Measurements from ENCODE around the gene CSPG4.

The CSPG4 gene

DNA sequence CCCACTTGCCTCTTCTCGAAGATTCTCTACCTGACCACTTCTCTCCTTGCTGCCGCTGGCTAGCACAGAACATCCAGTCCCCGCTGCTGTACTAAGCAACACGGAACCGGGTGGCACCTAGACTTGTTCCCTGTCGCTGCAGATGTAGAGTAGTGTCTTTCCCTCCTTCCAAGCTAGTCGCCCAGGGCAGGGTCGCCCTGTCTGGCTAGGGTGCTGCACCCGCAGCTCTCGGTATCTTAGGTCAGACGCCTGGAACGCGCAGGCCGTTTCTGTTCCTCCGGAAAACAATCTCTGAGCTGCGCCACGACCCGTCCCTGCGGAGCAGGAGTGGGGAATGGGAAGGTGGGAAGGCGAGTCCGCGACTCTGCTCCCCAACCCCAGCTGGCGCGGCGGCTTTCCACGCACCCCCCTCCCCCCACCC lies 65.7 kb downstream of the CSPG4 start:
- no peak for DNase-seq (ENCODE audit: low read depth, low spot score)
- TF ChIP-seq FOXP2 (optimal IDR thresholded peaks at IDR 0.05; ENCODE audit: control extremely low read depth, extremely low read length, insufficient read depth) (no peak), POLR2AphosphoS5 (IDR thresholded peaks at IDR 0.05; ENCODE audit: borderline replicate concordance, low read depth, low read length) (no peak), EZH2 (IDR thresholded peaks at IDR 0.05) (no peak)
- peak overlapping the region; percentile 75 for H3K9ac ChIP-seq (ENCODE audit: insufficient read length)
- no peaks in the 10 kb centered on the region for H3K9me3 ChIP-seq (ENCODE audit: low read depth, low read length)
- H3K27ac ChIP-seq = no peak overlapping the region
- H3K4me3 ChIP-seq = peak overlapping the region; percentile 91
- H3K36me3 ChIP-seq (ENCODE audit: insufficient read depth, low read length) = no peaks in the 10 kb centered on the region

DNA sequence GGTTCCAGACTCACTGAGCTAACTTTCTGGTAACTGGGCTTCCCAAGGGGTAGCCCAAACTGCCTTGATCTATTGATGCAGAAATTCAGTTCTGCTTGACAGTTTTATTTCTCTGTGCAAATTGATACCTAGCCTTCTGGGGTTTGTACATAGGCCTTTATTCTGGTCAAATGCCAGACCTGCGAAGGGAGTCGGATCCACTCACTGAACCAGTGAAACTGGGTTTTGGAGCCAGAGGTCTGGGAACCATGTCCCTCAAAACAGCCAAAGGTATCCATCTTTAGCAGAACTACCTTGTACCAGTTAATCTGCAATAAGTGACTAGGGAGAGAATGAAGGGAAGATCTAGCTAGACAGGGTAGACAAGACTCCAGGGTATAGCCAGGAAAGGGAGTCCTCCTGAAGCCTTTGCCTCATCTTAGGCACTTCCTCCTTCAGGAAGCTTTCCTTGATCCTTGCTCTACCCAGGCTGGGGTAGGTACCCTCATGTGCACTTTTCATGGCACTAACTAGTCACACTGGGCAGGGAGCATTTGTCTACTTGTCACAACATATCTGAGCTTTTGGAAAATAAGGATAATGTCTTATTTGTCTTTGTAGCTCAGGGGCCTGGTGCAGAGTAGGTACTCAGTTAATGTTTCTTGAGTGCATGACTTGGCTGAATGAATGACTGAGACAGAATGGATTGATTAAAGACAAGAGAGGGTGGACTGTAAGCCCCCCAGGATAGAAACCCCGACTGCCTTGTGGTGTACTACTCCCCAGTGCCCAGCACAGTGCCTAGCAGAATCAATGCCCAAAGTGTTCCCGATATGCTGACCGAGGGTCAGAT lies 66.3 kb downstream of the CSPG4 start:
- Histone ChIP-seq H3K36me3 (ENCODE audit: insufficient read depth, low read length) (no peaks in the 10 kb centered on the region), H3K27ac (no peak overlapping the region), H3K9ac (ENCODE audit: insufficient read length) (no peak overlapping the region), H3K4me3 (peak overlapping the region; percentile 91), H3K9me3 (ENCODE audit: low read depth, low read length) (no peaks in the 10 kb centered on the region)
- no peak for TF ChIP-seq POLR2AphosphoS5 (IDR thresholded peaks at IDR 0.05; ENCODE audit: borderline replicate concordance, low read depth, low read length)
- no peak for TF ChIP-seq EZH2 (IDR thresholded peaks at IDR 0.05)
- TF ChIP-seq FOXP2 (optimal IDR thresholded peaks at IDR 0.05; ENCODE audit: control extremely low read depth, extremely low read length, insufficient read depth) = no peak
- no peak for DNase-seq (ENCODE audit: low read depth, low spot score)

DNA sequence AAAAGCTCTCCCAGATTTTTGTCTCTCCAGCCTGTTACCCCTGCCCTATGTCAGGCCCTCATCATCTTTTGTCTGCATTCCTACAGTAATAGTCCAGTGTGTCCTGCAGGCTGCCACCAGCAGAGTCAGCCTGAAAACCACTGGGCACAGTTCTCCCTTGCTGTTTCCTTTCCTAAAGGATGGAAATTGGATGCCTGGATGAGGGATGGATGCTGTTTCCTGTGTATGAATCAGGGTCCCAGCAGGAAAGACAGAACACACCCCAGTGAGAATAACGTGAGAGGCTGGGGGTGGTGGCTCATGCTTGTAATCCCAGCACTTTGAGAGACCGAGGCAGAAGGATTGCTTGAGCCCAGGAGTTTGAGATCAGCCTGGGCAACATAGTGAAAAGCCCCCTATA lies 68.3 kb downstream of the CSPG4 start:
- no peaks in the 10 kb centered on the region for H3K9me3 ChIP-seq (ENCODE audit: low read depth, low read length)
- no peak for DNase-seq (ENCODE audit: low read depth, low spot score)
- H3K9ac ChIP-seq (ENCODE audit: insufficient read length) = no peak overlapping the region
- no peak overlapping the region for H3K27ac ChIP-seq
- H3K4me3 ChIP-seq = no peak overlapping the region
- TF ChIP-seq EZH2 (IDR thresholded peaks at IDR 0.05) (no peak), FOXP2 (optimal IDR thresholded peaks at IDR 0.05; ENCODE audit: control extremely low read depth, extremely low read length, insufficient read depth) (no peak), POLR2AphosphoS5 (IDR thresholded peaks at IDR 0.05; ENCODE audit: borderline replicate concordance, low read depth, low read length) (no peak)
- no peaks in the 10 kb centered on the region for H3K36me3 ChIP-seq (ENCODE audit: insufficient read depth, low read length)

DNA sequence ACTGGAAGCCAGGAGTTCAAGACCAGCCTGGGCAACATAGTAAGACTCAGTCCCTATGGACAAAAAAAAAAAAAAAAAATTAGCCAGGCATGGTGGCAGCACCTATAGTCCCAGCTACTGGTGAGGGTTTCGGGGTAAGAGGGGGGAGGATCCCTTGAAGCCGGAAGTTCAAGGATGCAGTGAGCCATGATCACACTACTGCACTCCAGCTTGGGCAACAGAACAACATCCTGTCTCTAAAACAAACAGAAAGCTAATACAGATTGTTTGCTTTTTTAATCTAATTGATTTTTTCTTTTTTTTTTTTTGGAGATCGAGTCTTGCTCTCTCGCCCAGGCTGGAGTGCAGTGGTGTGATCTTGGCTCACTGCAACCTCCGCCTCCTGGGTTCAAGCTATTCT lies 71.0 kb downstream of the CSPG4 start:
- Histone ChIP-seq H3K9me3 (ENCODE audit: low read depth, low read length) (no peaks in the 10 kb centered on the region), H3K9ac (ENCODE audit: insufficient read length) (no peak overlapping the region), H3K27ac (no peak overlapping the region), H3K4me3 (no peak overlapping the region), H3K36me3 (ENCODE audit: insufficient read depth, low read length) (peaks cover 4% of the 10 kb centered on the region; the same call in 1 of the 2 replicates)
- no peak for DNase-seq (ENCODE audit: low read depth, low spot score)
- TF ChIP-seq FOXP2 (optimal IDR thresholded peaks at IDR 0.05; ENCODE audit: control extremely low read depth, extremely low read length, insufficient read depth) (no peak), POLR2AphosphoS5 (IDR thresholded peaks at IDR 0.05; ENCODE audit: borderline replicate concordance, low read depth, low read length) (no peak), EZH2 (IDR thresholded peaks at IDR 0.05) (no peak)

DNA sequence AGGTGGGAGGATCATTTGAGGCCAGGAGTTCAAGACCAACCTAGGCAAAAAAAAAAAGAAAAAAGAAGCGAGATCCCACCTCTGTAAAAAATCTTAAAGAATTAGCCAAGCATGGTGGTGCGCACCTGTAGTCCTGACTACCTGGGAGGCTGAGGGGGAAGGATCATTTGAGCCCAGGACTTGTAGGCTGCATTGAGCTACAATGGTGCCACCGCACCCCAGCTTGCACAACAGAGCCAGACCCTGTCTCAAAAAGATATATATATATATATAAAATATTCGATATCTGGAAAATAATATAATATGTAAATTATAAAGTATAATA lies 71.5 kb downstream of the CSPG4 start:
- no peak for TF ChIP-seq POLR2AphosphoS5 (IDR thresholded peaks at IDR 0.05; ENCODE audit: borderline replicate concordance, low read depth, low read length)
- no peak for TF ChIP-seq FOXP2 (optimal IDR thresholded peaks at IDR 0.05; ENCODE audit: control extremely low read depth, extremely low read length, insufficient read depth)
- no peak for TF ChIP-seq EZH2 (IDR thresholded peaks at IDR 0.05)
- peak overlapping the region; percentile 81; the same call in 1 of the 2 replicates for H3K27ac ChIP-seq
- peak overlapping the region; percentile 84 for H3K9ac ChIP-seq (ENCODE audit: insufficient read length)
- H3K9me3 ChIP-seq (ENCODE audit: low read depth, low read length) = no peaks in the 10 kb centered on the region
- H3K4me3 ChIP-seq = peak overlapping the region; percentile 91
- peaks cover 4% of the 10 kb centered on the region; the same call in 1 of the 2 replicates for H3K36me3 ChIP-seq (ENCODE audit: insufficient read depth, low read length)
- no peak for DNase-seq (ENCODE audit: low read depth, low spot score)

DNA sequence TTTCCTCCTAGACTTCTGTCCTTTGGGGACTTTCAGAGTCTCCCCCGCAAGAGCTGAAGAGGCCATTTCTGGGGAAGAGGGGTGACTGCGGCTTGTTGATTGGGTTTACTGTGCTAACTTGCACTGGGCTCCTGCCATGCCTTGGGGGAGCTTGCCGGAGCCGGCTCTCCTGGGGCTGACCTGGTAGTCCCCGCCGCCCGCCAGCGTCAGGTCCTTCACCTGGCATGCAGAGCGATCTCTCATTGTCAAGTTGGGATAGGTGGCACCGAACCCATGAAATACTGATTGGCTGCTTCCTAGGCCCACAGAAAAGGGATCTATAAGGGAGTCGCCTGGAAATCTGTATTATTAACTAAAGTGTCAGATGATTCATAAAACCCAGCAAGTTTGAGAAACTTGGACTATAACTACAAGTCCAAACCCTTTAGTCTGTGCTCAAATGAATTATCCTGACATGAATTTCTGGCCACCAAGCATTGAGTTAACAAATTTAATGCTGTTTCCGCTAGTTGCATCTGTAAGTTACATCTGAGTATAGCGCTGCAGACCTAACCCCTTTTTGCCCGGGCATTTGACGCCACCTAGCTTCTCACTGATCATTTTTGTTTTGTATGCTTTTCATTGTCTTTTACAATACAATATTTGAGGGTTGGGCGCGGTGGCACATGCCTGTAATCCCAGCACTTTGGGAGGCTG lies 72.0 kb downstream of the CSPG4 start:
- peak; percentile 65 for DNase-seq (ENCODE audit: low read depth, low spot score)
- H3K27ac ChIP-seq = peak overlapping the region; percentile 81
- peak; percentile 17 for TF ChIP-seq FOXP2 (optimal IDR thresholded peaks at IDR 0.05; ENCODE audit: control extremely low read depth, extremely low read length, insufficient read depth)
- no peak for TF ChIP-seq EZH2 (IDR thresholded peaks at IDR 0.05)
- no peak for TF ChIP-seq POLR2AphosphoS5 (IDR thresholded peaks at IDR 0.05; ENCODE audit: borderline replicate concordance, low read depth, low read length)
- peaks cover 4% of the 10 kb centered on the region; the same call in 1 of the 2 replicates for H3K36me3 ChIP-seq (ENCODE audit: insufficient read depth, low read length)
- no peaks in the 10 kb centered on the region for H3K9me3 ChIP-seq (ENCODE audit: low read depth, low read length)
- peak overlapping the region; percentile 91 for H3K4me3 ChIP-seq
- peak overlapping the region; percentile 84 for H3K9ac ChIP-seq (ENCODE audit: insufficient read length)

DNA sequence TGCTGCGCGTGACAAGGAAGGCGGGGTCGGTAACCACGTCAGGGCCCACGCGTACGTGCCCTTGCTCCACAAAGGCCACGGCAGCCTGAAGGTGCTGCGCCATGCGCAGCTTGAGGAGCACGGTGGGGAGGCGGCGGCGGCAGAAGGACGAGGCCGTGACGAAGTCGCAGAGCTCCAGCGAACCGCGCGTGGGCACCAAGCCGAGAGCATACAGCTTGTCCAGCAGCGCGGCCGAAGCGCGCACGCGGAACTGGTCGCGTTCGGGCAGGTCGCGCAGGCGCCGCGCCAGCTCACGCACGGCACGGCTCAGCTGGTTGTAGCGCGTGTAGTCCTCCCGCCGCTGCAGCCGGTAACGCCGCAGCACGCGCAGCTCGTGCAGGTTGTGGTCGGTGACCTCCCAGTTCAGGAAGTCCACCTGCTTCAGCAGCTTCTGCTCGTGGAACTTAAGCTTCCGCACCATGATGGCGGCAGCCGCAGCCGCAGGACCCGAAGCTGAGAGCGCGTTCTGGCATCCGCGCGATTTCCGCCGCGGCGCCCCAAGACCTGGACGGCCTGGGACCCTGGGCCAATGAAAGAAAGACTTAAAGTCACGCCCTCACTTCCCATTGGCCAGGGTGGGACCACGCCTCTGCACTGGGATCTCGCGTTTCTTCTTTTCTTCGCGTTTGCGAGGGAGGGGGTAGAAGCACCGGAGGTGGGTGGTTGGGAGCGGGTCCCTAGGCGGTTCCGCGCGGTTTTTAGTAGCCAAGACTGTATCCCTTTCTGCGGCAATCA lies 72.8 kb downstream of the CSPG4 start, which contains the start of gene IMP3:
IMP3 (minus strand) TSS at position 516 of the 774 bp plus-strand sequence; CDS start at position 460, 56 bp downstream.
- H3K36me3 ChIP-seq (ENCODE audit: insufficient read depth, low read length) = peaks cover 4% of the 10 kb centered on the region; the same call in 1 of the 2 replicates
- H3K4me3 ChIP-seq = peak within 1 kb of the TSS; percentile 91

More for the DNA sequence above, 72.8 kb downstream of the CSPG4 start, which contains the start of gene IMP3:
- H3K9ac ChIP-seq (ENCODE audit: insufficient read length) = peak within 1 kb of the TSS; percentile 89
- H3K27ac ChIP-seq = peak within 1 kb of the TSS; percentile 81
- H3K9me3 ChIP-seq (ENCODE audit: low read depth, low read length) = no peaks in the 10 kb centered on the region
- TF ChIP-seq FOXP2 (optimal IDR thresholded peaks at IDR 0.05; ENCODE audit: control extremely low read depth, extremely low read length, insufficient read depth) = no peak
- TF ChIP-seq POLR2AphosphoS5 (IDR thresholded peaks at IDR 0.05; ENCODE audit: borderline replicate concordance, low read depth, low read length) = peak; percentile 98
- peak; percentile 90 for DNase-seq (ENCODE audit: low read depth, low spot score)
